HG03039 (cell line): ENCODE results near the gene OR2T5.
"Not testable (repeated sequence)": the region's sequence is repeated elsewhere in the genome, so short reads cannot be mapped to it uniquely, and the experiment has no call there.

Experiments used
- ATAC-seq: cut with Tn5 transposase; IDR thresholded peaks from one replicate; pipeline ENCODE4 v1.9.1; 2021; ENCODE audit warnings: mild to moderate bottlenecking, moderate library complexity; ENCODE audit not compliant: unreplicated experiment

The OR2T5 gene, protein sequence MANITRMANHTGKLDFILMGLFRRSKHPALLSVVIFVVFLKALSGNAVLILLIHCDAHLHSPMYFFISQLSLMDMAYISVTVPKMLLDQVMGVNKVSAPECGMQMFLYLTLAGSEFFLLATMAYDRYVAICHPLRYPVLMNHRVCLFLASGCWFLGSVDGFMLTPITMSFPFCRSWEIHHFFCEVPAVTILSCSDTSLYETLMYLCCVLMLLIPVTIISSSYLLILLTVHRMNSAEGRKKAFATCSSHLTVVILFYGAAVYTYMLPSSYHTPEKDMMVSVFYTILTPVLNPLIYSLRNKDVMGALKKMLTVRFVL

GRCh38 chr1:248488289-248488688, at the start of gene OR2T5:
TSS of gene OR2T5 (plus strand) at chr1:248488589. CDS start at chr1:248488589, 0 bp downstream.
- not testable (repeated sequence) for ATAC-seq

DNA sequence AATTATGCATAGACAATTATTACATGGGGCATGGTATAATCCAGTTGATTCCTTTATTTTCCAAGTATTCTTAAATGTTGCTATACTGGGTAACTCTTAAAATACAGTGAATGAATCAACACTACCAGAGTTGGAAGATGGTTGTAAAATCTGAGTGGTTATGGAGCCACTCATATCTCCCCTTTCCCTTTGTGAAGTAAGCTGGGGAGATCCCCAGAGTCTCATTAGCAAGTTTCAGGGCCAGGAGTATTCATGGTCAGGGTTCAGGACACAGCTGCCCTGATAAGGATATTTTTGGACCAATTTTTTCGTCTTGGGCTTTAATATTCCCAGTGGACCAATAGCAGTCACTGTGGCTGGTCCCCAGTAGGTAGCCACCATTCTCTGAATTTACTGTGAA, 49.7 kb upstream of the OR2T5 start:
- peak; percentile 50 for ATAC-seq

DNA sequence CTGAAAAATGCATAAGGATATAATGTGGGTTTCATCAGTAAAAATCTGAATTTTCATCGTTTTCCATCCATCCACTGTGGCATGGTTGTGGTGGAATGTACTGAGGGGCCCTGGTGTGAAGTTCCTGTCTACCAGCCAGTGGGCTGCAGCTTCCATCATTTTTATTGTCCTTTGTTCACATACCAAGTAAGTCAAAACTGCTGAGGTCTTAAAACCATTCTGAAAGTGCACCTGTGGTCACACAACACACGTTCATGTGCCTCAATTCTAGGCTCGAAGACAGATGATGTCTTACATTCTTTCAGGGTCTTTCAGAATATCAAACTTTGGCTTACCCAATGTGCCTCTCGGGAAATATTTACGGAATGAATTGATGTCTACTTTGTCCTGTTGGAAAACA, 49.1 kb upstream of the OR2T5 start:
- not testable (repeated sequence) for ATAC-seq

DNA sequence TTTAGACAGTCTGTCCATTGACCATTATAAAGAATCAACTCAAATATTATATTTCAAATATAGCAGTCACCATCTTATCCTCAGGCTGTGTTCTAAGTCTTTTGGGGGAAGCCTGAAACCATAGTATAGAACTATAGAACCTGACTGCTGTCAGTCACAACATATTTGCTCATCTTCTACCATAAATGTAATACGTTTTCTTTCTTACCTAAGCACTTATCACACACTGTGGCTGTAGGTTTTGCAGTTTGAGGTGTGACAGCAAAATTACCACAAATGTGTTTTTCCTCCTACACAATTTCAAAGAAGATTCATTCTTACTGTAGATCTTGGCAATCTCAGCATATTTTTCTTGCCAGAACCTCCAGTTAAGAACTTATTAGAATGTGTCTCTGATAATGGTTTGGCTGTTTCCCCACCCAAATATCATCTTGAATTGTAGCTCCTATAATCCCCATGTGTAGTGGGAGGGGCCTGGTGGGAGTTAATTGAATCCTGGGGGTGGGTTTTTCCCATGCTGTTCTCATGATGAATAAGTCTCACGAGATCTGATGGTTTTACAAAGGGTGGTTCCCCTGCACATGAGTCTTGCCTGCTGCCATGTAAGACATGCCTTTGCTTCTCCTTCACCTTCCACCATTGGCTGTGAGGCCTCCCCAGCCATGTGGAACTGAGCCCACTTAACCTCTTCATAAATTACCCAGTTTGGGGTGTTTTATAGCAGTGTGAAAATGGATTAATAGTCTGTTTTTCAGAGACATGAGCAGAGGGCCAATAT, 45.7 kb upstream of the OR2T5 start:
- ATAC-seq = not testable (repeated sequence)

GRCh38 chr1:248444603-248445002, 43.8 kb upstream of the OR2T5 start:
- not testable (repeated sequence) for ATAC-seq

GRCh38 chr1:248445399-248445798, 43.0 kb upstream of the OR2T5 start, which contains the start of gene OR2T2:
TSS of gene OR2T2 (plus strand) at chr1:248445637. CDS start at chr1:248452798, 7,161 bp downstream.
- ATAC-seq = not testable (repeated sequence)

GRCh38 chr1:248448409-248449074, 39.8 kb upstream of the OR2T5 start:
- peak; percentile 52 for ATAC-seq

DNA sequence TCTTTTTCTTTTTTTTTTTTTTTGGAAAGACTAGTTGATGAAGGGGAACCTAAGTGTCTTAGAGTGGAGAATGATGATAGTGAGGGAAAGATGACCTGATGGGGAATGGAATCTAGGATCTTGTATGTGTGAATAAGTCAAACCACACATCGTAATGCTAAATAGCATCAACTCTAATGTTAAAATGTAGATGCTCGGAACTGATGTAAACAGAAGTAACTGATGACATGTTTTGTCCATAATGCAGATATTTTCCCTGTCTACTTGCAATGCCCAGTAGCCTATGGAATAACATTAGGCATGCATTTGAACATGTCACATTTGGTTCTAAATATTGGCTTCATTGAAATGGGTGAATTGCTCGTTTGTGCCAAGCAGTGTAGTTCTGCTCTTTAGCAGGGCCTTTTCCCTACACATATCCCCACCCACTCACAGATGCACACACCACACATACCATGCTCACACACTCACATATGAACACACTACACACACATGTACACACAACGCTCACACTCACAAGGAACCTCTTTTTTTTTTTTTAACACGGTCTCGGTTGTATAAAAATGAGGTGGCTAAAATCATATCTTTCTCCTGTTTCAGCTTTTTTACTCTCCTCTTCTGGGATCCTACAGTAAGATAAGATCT, 38.4 kb upstream of the OR2T5 start:
- ATAC-seq = not testable (repeated sequence)

DNA sequence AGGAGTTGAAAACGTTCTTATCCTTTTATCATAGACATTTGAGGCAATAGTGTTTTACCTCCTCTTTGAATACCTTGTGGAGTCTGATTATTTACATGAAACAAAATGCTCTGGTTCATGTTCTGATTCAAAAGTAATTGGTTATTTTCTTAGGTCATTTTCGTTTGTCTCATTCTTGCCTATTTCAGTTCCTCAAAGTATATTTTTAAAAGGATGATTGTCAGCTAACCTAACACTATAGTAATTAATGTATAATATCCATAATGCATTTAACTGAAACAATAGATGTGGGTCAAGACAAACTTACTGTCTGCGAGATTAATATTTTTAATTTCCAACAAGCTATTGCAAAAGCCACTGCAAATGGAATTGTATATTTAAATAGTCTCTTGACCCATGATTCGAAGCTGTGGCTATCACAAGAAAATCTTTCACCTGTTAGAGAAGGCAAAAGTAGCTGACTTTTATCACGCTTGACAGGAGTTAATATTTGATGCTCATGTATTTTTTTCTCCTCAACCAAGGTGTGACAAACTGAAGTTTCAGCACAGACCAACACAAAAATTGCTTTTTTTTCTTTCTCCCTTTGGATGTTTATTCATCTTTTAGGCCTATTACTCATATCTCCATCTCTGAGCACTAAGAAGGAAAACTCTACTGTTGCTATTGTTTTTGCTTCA, 37.8 kb upstream of the OR2T5 start:
- peak; percentile 50 for ATAC-seq

GRCh38 chr1:248453619-248454018, 34.8 kb upstream of the OR2T5 start:
- ATAC-seq = not testable (repeated sequence)

- not testable (repeated sequence) for ATAC-seq
Measured at GRCh38 chr1:248455045-248455444, 33.3 kb upstream of the OR2T5 start.

DNA sequence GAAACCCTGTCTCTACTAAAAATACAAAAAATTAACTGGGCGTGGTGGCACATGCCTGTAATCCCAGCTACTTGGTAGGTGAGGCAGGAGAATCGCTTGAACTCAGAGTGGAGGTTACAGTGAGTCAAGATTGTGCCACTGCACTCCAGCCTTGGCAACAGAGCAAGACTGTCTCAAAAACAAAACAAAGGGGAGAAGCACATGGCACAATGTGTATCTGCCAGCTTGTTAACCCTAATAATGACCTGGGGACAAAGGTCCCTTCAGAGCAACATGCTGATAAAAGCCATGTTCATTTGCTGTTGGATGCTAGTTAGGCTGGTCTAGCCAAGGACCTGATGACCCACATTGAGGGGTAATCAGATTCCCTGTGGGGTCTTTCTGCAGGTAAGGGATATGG, 31.8 kb upstream of the OR2T5 start:
- ATAC-seq = not testable (repeated sequence)

GRCh38 chr1:248459117-248459516, 29.3 kb upstream of the OR2T5 start:
- ATAC-seq = not testable (repeated sequence)

GRCh38 chr1:248471154-248471553, 17.2 kb upstream of the OR2T5 start:
- no peak for ATAC-seq

DNA sequence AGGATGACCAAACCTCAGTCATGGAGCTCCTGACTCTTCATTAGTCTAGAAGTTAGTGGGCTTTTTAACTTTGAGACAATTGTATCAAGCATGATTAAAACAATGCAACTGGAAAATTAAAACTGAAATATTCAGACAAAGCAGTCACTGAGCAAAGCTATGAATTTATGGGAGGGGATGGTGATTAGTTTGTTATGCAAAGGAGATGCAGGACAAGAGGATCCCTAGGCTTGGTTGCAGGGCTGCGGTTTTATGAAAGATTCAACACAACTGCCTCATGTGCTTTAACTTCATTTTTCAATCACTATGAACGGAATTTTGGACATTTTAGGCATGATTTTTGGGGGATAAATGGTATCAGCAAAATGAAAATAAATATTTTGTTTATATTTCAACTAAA, 16.3 kb upstream of the OR2T5 start:
- ATAC-seq = not testable (repeated sequence)

- ATAC-seq = not testable (repeated sequence)
Measured at GRCh38 chr1:248473051-248473450, 15.3 kb upstream of the OR2T5 start, which contains the start of gene OR2T3. TSS of gene OR2T3 (plus strand) at chr1:248473351. CDS start at chr1:248473351, 0 bp downstream.

DNA sequence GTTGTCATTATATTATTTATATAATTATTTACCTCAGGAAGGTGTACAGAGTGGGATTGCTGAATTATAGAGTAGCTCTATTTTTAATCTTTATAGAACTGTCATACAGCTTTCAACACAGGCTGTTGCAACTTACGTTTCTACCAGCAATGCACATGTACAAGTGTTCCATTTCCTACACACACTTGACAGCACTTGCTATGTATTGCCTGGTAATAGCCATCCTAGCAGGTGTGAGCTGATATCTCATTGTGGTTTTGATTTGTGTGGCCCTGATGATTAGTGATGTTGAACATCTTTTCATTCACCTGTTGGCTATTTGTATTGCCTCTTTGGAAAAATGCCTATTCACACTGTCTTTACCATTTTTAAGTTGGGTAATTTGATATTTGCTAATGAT, 12.7 kb upstream of the OR2T5 start:
- peak; percentile 76 for ATAC-seq

- peak; percentile 81 for ATAC-seq
Measured at GRCh38 chr1:248481686-248482579, 6.5 kb upstream of the OR2T5 start.

- not testable (repeated sequence) for ATAC-seq
Measured at GRCh38 chr1:248496661-248497060, 8.3 kb downstream of the OR2T5 start.
